Peyer's patch (tissue), 4 donors: ENCODE results near the gene CHAT.

Experiments
- CTCF ChIP-seq, 6 experiments: fragments of 450-650 bp in 4 of 6; fragments of 200-600 bp in 2 of 6; sonication (generic) in 1 of 6; IDR thresholded peaks; one replicate each; pipeline ENCODE4 v1.5.1; 2017 to 2019; ENCODE audit warnings: antibody characterized with exemption in 6 of 6, mild to moderate bottlenecking in 3 of 6, moderate library complexity in 1 of 6
- POLR2A ChIP-seq, 2 donors: fragments of 450-650 bp; IDR thresholded peaks; one replicate each; pipeline ENCODE4 v1.5.1; 2017; ENCODE audit warnings: antibody characterized with exemption in 2 of 2, mild to moderate bottlenecking in 2 of 2, moderate library complexity in 2 of 2

DNA sequence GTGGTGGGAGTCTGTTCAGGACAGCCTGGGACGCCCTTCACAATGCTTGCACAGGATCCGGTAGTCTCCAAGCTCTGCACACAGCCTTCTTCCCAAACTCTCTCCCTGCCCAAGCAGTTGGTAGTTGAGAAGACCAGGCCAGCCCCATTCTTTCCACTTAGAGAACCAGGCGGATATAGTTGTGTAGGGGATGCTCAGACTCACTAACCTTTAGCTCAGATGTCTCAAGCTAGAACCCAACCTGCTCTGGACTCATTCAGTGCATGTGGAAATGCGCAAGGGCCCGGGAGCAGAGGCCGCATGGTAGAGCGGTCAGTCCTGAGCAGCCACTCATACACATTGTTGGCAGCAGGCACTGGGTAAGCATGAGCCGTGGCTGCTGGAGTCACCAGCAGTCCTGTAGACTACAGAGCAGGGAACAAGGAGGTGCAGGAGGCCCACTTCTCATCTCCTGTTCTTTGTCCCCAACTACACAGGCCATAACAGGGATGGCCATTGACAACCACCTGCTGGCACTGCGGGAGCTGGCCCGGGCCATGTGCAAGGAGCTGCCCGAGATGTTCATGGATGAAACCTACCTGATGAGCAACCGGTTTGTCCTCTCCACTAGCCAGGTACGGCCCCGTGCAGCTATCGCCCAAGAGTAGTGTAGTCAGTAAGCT lies 48.5 kb downstream of the CHAT start:
- TF ChIP-seq CTCF (IDR thresholded peaks at IDR 0.05): no peak
- no peak for TF ChIP-seq POLR2A (IDR thresholded peaks at IDR 0.05)
